Measurements from ENCODE around the gene HNRNPA0.

GRCh38 chr5:137733922-137734321, 20.2 kb downstream of the HNRNPA0 start:
- no peak for TF ChIP-seq CTCF (IDR thresholded peaks at IDR 0.05)
- TF ChIP-seq POLR2A (IDR thresholded peaks at IDR 0.05): no peak
- TF ChIP-seq POLR2AphosphoS5 (IDR thresholded peaks at IDR 0.05): no peak
- no peak for TF ChIP-seq EP300 (IDR thresholded peaks at IDR 0.05; ENCODE audit: low read depth)

Measured in transverse colon (tissue), 4 donors.